K562 (cell line): ENCODE measurements around the gene CALD1. TPM values are rescaled to one million over a fixed set of nuclear protein-coding genes. Genes with fewer than 3 reads are reported as not detected.

Source experiments
- ATAC-seq: fragments of 200-7000 bp; cut with Tn5 transposase; 3 replicates; pipeline ENCODE4 v1.9.1; 2020; ENCODE audit warnings: moderate library complexity
- BruUV-seq: library from RNA; stranded (reverse); fragments of 400-500 nt; replicated peaks from 2 replicates; lab custom pipeline; 2021; lab: Mats Ljungman, UMichigan
- CTCF ChIA-PET: fragments of 300-600 bp; formaldehyde crosslinking; extraction: SDS; loops from one replicate; lab custom pipeline; 2021; ENCODE audit warnings: low intra/inter-chr PET ratio; lab: Yijun Ruan, JAX
- POLR2A ChIA-PET: fragments of 300-600, 350-650 bp; sonication (Branson Sonifier 250); formaldehyde crosslinking; extraction: SDS; loops from one replicate; lab custom pipeline; 2021; ENCODE audit warnings: antibody characterized with exemption, inconsistent platforms; lab: Yijun Ruan, JAX
- DNase-seq, 4 experiments: peaks; one replicate each; pipeline versions ENCODE4 v3.0.0 to v3.0.0-alpha.2; 2011 to 2018; ENCODE audit warnings: low spot score in 3 of 4, mixed read lengths in 3 of 4; ENCODE audit errors: extremely low read depth in 1 of 4
- FAIRE-seq: peaks from 2 replicates; lab custom pipeline; 2011; peaks lifted over from hg19 to GRCh38; lab: Jason Lieb, UNC
- H2AFZ ChIP-seq: 2 replicates; pipeline ENCODE4 v1.6.0; 2011; ENCODE audit warnings: low read depth, low read length, control low read depth, inconsistent platforms
- H3K27ac ChIP-seq: fragments of 200-600 bp; 3 replicates; pipeline ENCODE4 v1.8.0; 2011; ENCODE audit warnings: low read depth, mild to moderate bottlenecking, control low read depth, inconsistent platforms, low read length, moderate library complexity, mixed read lengths; ENCODE audit errors: extremely low read depth
- H3K27me3 ChIP-seq, 2 experiments: fragments of 300-600 bp in 1 of 2; 2 replicates in 1 of 2; 3 replicates in 1 of 2; pipeline versions ENCODE4 v1.6.0 to v1.8.0; 2011; ENCODE audit warnings: inconsistent platforms in 2 of 2, low read length in 2 of 2, mild to moderate bottlenecking in 1 of 2, mixed read lengths in 1 of 2, moderate library complexity in 1 of 2; ENCODE audit not compliant: control insufficient read depth in 2 of 2, insufficient read depth in 2 of 2
- H3K36me3 ChIP-seq: fragments of 300-600 bp; 3 replicates; pipeline ENCODE4 v1.8.0; 2011; ENCODE audit warnings: mild to moderate bottlenecking, low read length, inconsistent platforms; ENCODE audit not compliant: control insufficient read depth, insufficient read depth
- H3K4me1 ChIP-seq, 2 experiments: fragments of 200-600 bp in 1 of 2; replicated peaks in 1 of 2; 2 replicates in 1 of 2; 3 replicates in 1 of 2; pipeline versions ENCODE4 v1.5.1 to v1.8.0; 2011; ENCODE audit warnings: inconsistent platforms in 2 of 2, low read length in 2 of 2, mild to moderate bottlenecking in 1 of 2, mixed read lengths in 1 of 2, moderate library complexity in 1 of 2; ENCODE audit not compliant: control insufficient read depth in 2 of 2, insufficient read depth in 2 of 2
- H3K4me2 ChIP-seq: 2 replicates; pipeline ENCODE4 v1.6.1; 2011; ENCODE audit warnings: low read length, control low read depth, inconsistent platforms, mixed read lengths; ENCODE audit not compliant: insufficient read depth
- H3K4me3 ChIP-seq: fragments of 200-600 bp; sonication (generic), shearing (Covaris generic); 2 replicates; pipeline ENCODE4 v1.5.1; 2016; ENCODE audit warnings: control low read depth, inconsistent platforms
- H3K79me2 ChIP-seq: fragments of 200-600 bp; 3 replicates; pipeline ENCODE4 v1.8.0; 2011; ENCODE audit warnings: low read length, inconsistent platforms; ENCODE audit not compliant: control insufficient read depth, insufficient read depth
- H3K9ac ChIP-seq, 2 experiments: 2 replicates each; pipeline versions ENCODE4 v1.6.0 to v1.6.1; 2011; ENCODE audit warnings: low read depth in 2 of 2, low read length in 2 of 2, control low read depth in 1 of 2, inconsistent platforms in 1 of 2, mild to moderate bottlenecking in 1 of 2, mixed read lengths in 1 of 2; ENCODE audit not compliant: insufficient read depth in 1 of 2
- H3K9me1 ChIP-seq: one replicate; pipeline ENCODE4 v1.6.0; 2011; ENCODE audit warnings: inconsistent platforms, mild to moderate bottlenecking, low read length, moderate library complexity; ENCODE audit not compliant: control insufficient read depth, insufficient read depth
- H3K9me3 ChIP-seq: replicated peaks from 2 replicates; pipeline ENCODE4 v1.5.1; 2011; ENCODE audit warnings: low read depth, low read length, inconsistent platforms; ENCODE audit not compliant: control insufficient read depth, insufficient read depth
- H4K20me1 ChIP-seq: replicated peaks from 2 replicates; pipeline ENCODE4 v1.6.1; 2011; ENCODE audit warnings: low read length, inconsistent platforms, mixed read lengths; ENCODE audit not compliant: control insufficient read depth, insufficient read depth
- CEBPB ChIP-seq: fragments of 450-650 bp; IDR thresholded peaks from 2 replicates; pipeline ENCODE4 v1.6.1; 2016; ENCODE audit warnings: missing genetic modification characterization, missing compliant biosample characterization
- DLX4 ChIP-seq: fragments of 250-450 bp; sonication (Bioruptor Pico); IDR thresholded peaks from 2 replicates; pipeline ENCODE4 v1.6.1; 2021; ENCODE audit warnings: mild to moderate bottlenecking
- MLLT1 ChIP-seq, 2 experiments: fragments of 450-650 bp; IDR thresholded peaks; 2 replicates each; pipeline ENCODE4 v1.6.1; 2016
- MYNN ChIP-seq, 2 experiments: sonication (generic); formaldehyde crosslinking in 1 of 2; IDR thresholded peaks; 2 replicates each; pipeline versions ENCODE4 v1.5.0 to v1.6.1; 2016 to 2020; ENCODE audit warnings: antibody characterized with exemption in 1 of 2, missing genetic modification reagents in 1 of 2
- NRF1 ChIP-seq, 2 experiments: fragments of 450-650 bp; IDR thresholded peaks in 1 of 2; conservative IDR thresholded peaks in 1 of 2; 2 replicates each; pipeline ENCODE4 v1.6.1; 2014; ENCODE audit warnings: mild to moderate bottlenecking in 2 of 2
- RAD51 ChIP-seq: fragments of 450-650 bp; IDR thresholded peaks from 2 replicates; pipeline ENCODE4 v1.7.1; 2016; ENCODE audit warnings: low read depth, mild to moderate bottlenecking, borderline replicate concordance
- WGBS: fragments of 100-300 bp; shearing (Covaris generic); methylation state at CpG from one replicate; pipeline ENCODE4 v1.1.6; 2016; ENCODE audit warnings: low coverage, mixed read lengths; ENCODE audit not compliant: insufficient coverage; ENCODE audit errors: missing lambda C conversion rate; 5-methylcytosine and 5-hydroxymethylcytosine counted together
- in situ Hi-C: fragments of 300-500 bp; cut with MboI; formaldehyde crosslinking; loops from 4 replicates; pipeline ENCODE4 v1.15.0; 2018; ENCODE audit warnings: inconsistent platforms, mixed read lengths
- intact Hi-C: fragments of 100-400 bp; cut with micrococcal nuclease; formaldehyde crosslinking; loops from 2 replicates; pipeline ENCODE4 v1.14.2; 2022
- polyA plus RNA-seq, 8 experiments: library from polyadenylated mRNA; depleted of rRNA in 4 of 8; stranded (reverse) in 5 of 8; unstranded in 3 of 8; fragments of >200 nt; fragmentation: Nextera tagmentation in 2 of 8; fragmentation: Illumina TruSeq in 1 of 8; extraction: Ambion mirVana in 2 of 8; extraction: Trizol in 1 of 8; gene quantifications; 2 replicates each; pipeline versions ENCODE4 v1.2.1 to v1.2.3, GENCODE V29; 2011 to 2014; ENCODE audit warnings: inconsistent platforms in 1 of 8, missing spikeins in 1 of 8
- total RNA-seq, 7 experiments: library from RNA; depleted of rRNA in 6 of 7; stranded (reverse); fragments of >200 nt in 6 of 7; fragmentation: Illumina TruSeq in 2 of 7; extraction: Trizol in 2 of 7; gene quantifications; 2 replicates each; pipeline versions ENCODE4 v1.2.1 to v1.2.3, GENCODE V29; 2011 to 2021; ENCODE audit warnings: low replicate concordance in 1 of 7

Gene CALD1
- total and polyA plus RNA-seq, 9 of the 15 experiments (the other 6 are each of a cell fraction or from before 2014, with no cell fraction given): 0.40 TPM; not detected in 8

- WGBS: 0% methylated on average over 1 of the region's 1 CpG
- ATAC-seq (no peak), DNase-seq (no peak), FAIRE-seq (no peak)
- TF ChIP-seq RAD51 (no peak), MLLT1 (IDR thresholded peaks at IDR 0.05) (no peak), NRF1 (conservative IDR thresholded peaks at IDR 0.05 in 1 of 2, IDR thresholded peaks at IDR 0.05 in 1 of 2) (no peak), MYNN (IDR thresholded peaks at IDR 0.05) (no peak), MYNN (CRISPR knock-in tag; IDR thresholded peaks at IDR 0.05) (no peak), DLX4 (CRISPR knock-in tag) (no peak), CEBPB (peak; percentile 69)
- Histone ChIP-seq H3K9me1 (no peaks in the 10 kb centered on the region), H3K4me2 (no peak overlapping the region), H3K4me1 (no peaks in the 10 kb centered on the region), H3K4me3 (no peak overlapping the region), H2AFZ (no peak overlapping the region), H3K36me3 (no peaks in the 10 kb centered on the region), H3K9me3 (no peaks in the 10 kb centered on the region), H4K20me1 (no peaks in the 10 kb centered on the region), H3K27me3 (no peaks in the 10 kb centered on the region; a peak in 1 of 5 replicates), H3K79me2 (no peaks in the 10 kb centered on the region), H3K9ac (no peak overlapping the region), H3K27ac (no peak overlapping the region)
- intact Hi-C loops: no loop called here
- in situ Hi-C loops: no loop called here
- ChIA-PET CTCF (no interaction called here), POLR2A (interaction anchor here (0.6 to 2.7 kb wide), 4 partner anchors 8 to 182 kb away, joined by 3 to 8 read pairs (median 4); partner anchors contain the start of gene AGBL3)
- BruUV-seq: no TSS peak
Measured at GRCh38 chr7:135001390-135002165, 222.1 kb downstream of the CALD1 start.
